ENCODE data around the gene TFEC. TPM values are rescaled to one million over a fixed set of nuclear protein-coding genes. Genes with fewer than 3 reads are reported as not detected.

The TFEC gene
- total RNA-seq, 1 donor from 2014 or later, result 2.1 TPM

DNA sequence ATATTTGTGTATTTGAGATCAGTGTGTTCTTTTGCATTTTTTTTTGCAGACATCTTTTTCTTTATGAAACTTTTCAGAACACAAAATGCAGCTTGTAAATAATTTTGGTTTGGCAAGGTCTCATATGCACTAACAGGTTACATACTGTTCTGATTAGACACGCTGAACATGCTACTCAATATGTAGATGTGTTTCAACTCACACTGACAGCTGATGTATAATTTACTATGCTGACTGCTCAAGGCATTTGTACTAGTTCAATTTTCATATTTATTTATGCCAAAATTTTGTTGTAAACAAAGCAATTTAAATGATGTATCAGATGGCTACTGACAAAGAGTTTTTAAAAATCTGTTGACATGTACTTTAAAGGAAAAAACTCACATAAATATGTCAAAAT is 123.8 kb downstream of the TFEC start:
- Histone ChIP-seq H3K9me3 (ENCODE audit: control insufficient read depth in 3 of 3, low read length in 3 of 3) (no peaks in the 10 kb centered on the region), H3K27ac (ENCODE audit: low read depth, low read length) (no peak overlapping the region), H3K9ac (ENCODE audit: low read depth in 1 of 3, low read length in 3 of 3) (no peak overlapping the region), H3K4me1 (ENCODE audit: control insufficient read depth in 3 of 3, insufficient read depth in 3 of 3, low read length in 3 of 3) (no peaks in the 10 kb centered on the region), H3K4me3 (ENCODE audit: low read length in 3 of 3) (no peak overlapping the region), H3K36me3 (ENCODE audit: control insufficient read depth in 3 of 3, insufficient read depth in 3 of 3, low read length in 3 of 3) (no peaks in the 10 kb centered on the region), H3K27me3 (ENCODE audit: control insufficient read depth in 3 of 3, insufficient read depth in 3 of 3, low read length in 3 of 3) (no peaks in the 10 kb centered on the region)

DNA sequence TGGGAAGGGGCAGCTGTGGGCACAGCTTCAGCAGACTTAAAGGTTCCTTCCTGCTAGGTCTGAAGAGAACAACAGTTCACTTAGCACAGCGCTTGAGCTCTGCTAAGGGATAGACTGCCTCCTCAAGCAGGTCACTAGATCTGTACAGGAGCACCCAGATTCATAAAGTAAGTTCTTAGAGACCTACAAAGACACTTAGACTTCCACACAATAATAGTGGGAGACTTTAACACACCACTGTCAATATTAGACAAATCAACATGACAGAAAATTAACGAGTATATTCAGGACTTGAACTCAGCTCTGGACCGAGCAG is 140.9 kb downstream of the TFEC start:
- H3K36me3 ChIP-seq (ENCODE audit: control insufficient read depth in 3 of 3, insufficient read depth in 3 of 3, low read length in 3 of 3), result no peaks in the 10 kb centered on the region
- H3K4me3 ChIP-seq (ENCODE audit: low read length in 3 of 3), result no peak overlapping the region
- H3K27ac ChIP-seq (ENCODE audit: low read depth, low read length), result no peak overlapping the region
- H3K4me1 ChIP-seq (ENCODE audit: control insufficient read depth in 3 of 3, insufficient read depth in 3 of 3, low read length in 3 of 3), result no peaks in the 10 kb centered on the region
- H3K9ac ChIP-seq (ENCODE audit: low read depth in 1 of 3, low read length in 3 of 3), result no peak overlapping the region
- H3K9me3 ChIP-seq (ENCODE audit: control insufficient read depth in 3 of 3, low read length in 3 of 3), result no peaks in the 10 kb centered on the region
- H3K27me3 ChIP-seq (ENCODE audit: control insufficient read depth in 3 of 3, insufficient read depth in 3 of 3, low read length in 3 of 3), result no peaks in the 10 kb centered on the region

- Histone ChIP-seq H3K4me3 (ENCODE audit: low read length in 3 of 3) (no peak overlapping the region), H3K9ac (ENCODE audit: low read depth in 1 of 3, low read length in 3 of 3) (no peak overlapping the region), H3K9me3 (ENCODE audit: control insufficient read depth in 3 of 3, low read length in 3 of 3) (no peaks in the 10 kb centered on the region), H3K27me3 (ENCODE audit: control insufficient read depth in 3 of 3, insufficient read depth in 3 of 3, low read length in 3 of 3) (no peaks in the 10 kb centered on the region), H3K27ac (ENCODE audit: low read depth, low read length) (no peak overlapping the region), H3K36me3 (ENCODE audit: control insufficient read depth in 3 of 3, insufficient read depth in 3 of 3, low read length in 3 of 3) (no peaks in the 10 kb centered on the region), H3K4me1 (ENCODE audit: control insufficient read depth in 3 of 3, insufficient read depth in 3 of 3, low read length in 3 of 3) (no peaks in the 10 kb centered on the region)
These were observed 141.4 kb downstream of the TFEC start for GRCh38 chr7:115888981-115889668.

GRCh38 chr7:115885550-115885949 is 145.0 kb downstream of the TFEC start:
- Histone ChIP-seq H3K4me1 (ENCODE audit: control insufficient read depth in 3 of 3, insufficient read depth in 3 of 3, low read length in 3 of 3) (no peaks in the 10 kb centered on the region), H3K36me3 (ENCODE audit: control insufficient read depth in 3 of 3, insufficient read depth in 3 of 3, low read length in 3 of 3) (no peaks in the 10 kb centered on the region), H3K27ac (ENCODE audit: low read depth, low read length) (no peak overlapping the region), H3K4me3 (ENCODE audit: low read length in 3 of 3) (no peak overlapping the region), H3K27me3 (ENCODE audit: control insufficient read depth in 3 of 3, insufficient read depth in 3 of 3, low read length in 3 of 3) (no peaks in the 10 kb centered on the region), H3K9ac (ENCODE audit: low read depth in 1 of 3, low read length in 3 of 3) (no peak overlapping the region), H3K9me3 (ENCODE audit: control insufficient read depth in 3 of 3, low read length in 3 of 3) (no peaks in the 10 kb centered on the region)

Other genes starting within 250 kb of the TFEC start
- gene TES, start 179.8 kb upstream of the TFEC start, total RNA-seq, result 33.9 TPM